NCI-H1105 treated with DMSO at 0.1 percent for 48 hours (cell line): ENCODE data around the gene SIRPD.
A peak's percentile ranks its signal among the peaks of the same experiment; 100 is the strongest.
"Not testable (repeated sequence)": the region's sequence is repeated elsewhere in the genome, so short reads cannot be mapped to it uniquely, and the experiment has no call there.

Experiments used
- DNase-seq: peaks from one replicate; lab custom pipeline; 2025; lab: John Stamatoyannopoulos, UW

The SIRPD gene

DNA sequence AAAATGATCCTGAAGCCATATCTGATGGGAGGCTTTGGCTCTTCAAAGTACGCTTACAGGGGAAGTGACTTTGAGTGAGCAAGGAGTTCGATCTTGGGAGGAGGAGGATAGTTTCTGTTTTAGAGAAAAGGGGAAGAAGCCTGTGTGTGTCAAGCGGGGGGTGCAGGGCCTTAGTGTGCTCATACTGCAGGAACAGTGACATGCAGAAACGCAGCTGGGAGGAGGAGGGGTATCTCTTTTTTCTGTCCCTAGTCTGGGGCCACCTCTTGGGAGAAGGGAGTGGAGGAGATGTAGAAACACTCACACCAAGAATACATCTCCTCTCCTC, 19.8 kb downstream of the SIRPD start:
- no peak for DNase-seq

- no peak for DNase-seq
Measured at GRCh38 chr20:1536893-1537730, 20.4 kb downstream of the SIRPD start.

DNA sequence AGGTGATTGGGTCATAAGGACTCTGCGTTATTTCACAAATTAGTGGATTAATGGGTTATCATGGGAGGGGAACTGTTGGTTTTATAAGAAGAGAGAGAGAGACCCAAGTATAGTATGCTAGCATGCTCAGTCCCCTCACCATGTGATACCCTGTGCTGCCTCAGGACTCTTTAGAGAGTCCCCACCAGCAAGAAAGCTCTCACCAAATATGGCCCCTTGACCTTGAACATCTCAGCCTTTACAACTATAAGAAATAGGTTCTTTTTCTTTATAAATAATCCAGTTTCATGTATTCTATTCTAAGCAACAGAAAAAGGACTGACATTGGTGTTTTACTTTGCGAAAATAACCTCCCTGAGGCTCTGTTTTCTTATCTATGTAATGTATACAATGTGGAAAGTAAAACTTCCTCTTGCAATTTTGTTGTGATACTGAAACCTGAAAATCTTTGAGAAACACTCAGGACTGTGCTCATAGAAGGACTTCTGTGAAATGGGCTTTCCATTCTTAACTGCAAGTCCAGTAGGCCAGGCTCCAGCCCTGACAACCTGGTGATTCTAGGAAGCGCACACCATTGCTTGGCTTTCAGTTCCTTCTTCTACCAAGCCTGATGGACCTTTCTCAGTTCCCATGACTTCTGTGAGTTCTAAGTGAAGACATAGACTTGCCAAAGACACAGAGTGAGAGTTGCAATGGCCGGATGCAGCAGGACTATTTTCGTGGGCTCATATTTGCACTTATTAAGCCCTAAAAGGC, 21.9 kb downstream of the SIRPD start:
- no peak for DNase-seq

DNA sequence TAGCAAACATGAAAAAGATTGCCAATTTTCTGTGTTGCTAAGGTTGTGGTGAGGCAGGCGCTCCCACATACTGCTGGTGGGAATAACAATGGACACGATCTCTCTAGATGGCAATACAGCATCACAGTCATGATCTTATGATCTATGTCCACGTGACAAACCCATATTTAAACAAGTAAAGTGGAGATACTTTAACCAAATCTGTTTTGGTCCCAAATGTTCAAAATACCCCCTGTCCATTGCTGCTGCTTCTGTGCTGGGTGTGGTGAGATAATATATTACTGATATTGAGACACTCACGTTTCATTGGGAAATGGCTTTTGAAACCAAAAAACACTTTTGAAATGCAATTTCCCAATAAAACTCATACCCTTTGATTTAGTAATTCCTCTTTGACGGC, 23.0 kb downstream of the SIRPD start:
- DNase-seq: no peak

GRCh38 chr20:1533059-1533458, 24.4 kb downstream of the SIRPD start:
- no peak for DNase-seq

DNA sequence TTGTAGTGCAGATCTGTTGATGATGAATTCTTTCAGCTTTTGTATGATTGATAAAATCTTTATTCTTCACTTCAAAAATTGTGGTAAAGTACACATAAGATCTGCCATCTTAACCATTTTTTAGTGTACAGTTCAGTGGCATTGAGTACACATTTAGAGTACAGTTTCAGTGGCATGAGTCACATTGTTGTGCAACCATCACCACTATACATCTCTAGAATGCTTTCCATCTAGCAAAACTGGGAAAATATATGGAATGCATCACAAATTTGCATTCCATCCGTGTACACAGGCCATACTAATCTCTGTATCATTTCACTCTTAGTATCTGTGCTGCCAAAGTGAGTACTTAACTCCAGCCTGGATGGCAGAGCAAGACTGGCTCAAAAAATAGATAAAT, 28.7 kb downstream of the SIRPD start:
- DNase-seq: no peak

DNA sequence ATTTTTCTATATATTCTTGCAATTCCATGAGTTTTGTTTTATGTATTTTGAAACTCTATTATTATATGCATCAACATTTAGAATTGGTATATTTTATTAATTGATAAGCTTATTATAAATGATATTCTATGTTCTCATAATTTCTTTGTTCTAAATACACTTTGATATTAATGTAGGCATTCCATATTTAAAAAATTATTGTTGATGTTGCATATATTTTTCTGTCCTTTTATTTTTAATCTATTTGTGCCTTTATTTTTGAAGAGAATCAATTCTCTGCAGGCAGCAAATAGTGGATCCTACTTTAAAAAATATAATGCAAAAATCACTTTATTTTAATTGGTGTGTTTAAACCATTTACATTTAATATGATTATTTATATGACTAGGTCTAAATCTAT, 29.6 kb downstream of the SIRPD start:
- DNase-seq: no peak

DNA sequence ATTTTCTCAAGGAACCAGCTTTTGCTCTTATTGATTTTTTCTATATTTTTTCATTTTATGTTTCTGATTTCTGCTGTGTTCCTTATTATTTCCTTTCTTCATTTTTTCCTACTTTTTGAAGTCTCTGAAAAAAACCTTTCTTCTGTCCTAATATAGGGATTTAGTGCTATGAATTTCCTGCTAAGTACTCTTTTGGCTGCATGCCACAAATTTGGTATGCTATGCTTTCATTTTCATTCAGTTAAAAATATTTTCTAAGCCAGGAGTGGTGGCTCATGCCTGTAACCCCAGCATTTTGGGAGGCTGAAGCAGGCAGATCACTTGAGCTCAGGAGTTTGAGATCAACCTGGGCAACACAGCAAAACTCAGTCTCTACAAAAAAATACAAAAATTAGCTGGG, 30.6 kb downstream of the SIRPD start:
- peak; percentile 30 for DNase-seq

DNA sequence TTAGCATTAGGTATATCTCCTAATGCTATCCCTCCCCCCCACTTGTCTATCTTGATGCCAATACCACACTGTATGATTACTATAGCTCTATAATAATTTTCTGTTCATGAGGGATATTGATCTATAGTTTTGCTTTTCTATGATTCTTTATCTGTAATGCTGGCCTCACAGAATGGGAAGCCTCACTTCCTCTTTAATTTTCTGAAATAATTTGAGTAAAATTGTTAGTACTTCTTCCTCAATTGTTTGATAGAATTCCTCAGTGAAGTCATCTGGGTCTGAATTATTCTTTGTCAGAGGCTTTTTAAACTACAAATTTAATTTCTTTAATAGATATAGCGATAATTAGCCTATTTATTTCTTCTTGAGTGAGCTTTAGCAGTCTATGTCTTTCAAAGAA, 31.2 kb downstream of the SIRPD start:
- DNase-seq: no peak

GRCh38 chr20:1524004-1524403, 33.5 kb downstream of the SIRPD start:
- DNase-seq: peak; percentile 30

DNA sequence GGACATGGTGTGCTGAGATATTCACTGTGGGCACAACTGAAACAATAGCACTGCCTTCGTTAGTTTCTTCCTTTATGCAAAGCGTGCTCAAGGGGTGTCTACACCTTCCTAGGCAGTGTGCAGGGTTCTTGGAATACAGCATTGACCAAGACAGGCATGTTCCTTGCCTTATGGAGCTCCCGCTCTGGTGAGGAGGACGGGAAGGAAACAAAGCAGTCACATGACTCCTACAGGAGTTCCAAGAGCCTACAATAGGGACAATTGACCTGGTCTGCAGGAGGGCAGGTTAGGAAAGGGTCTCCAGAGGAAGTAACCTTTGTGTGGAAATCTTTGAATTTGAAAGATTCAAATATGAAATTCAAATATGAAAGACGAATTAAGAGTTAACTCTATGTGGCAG, 40.5 kb downstream of the SIRPD start:
- no peak for DNase-seq

GRCh38 chr20:1513801-1514200, 43.7 kb downstream of the SIRPD start:
- DNase-seq: no peak

- DNase-seq: peak; percentile 7
Measured at GRCh38 chr20:1509237-1509636, 48.3 kb downstream of the SIRPD start.

GRCh38 chr20:1508574-1508973, 48.9 kb downstream of the SIRPD start:
- DNase-seq: no peak

GRCh38 chr20:1507276-1507675, 50.2 kb downstream of the SIRPD start:
- no peak for DNase-seq

DNA sequence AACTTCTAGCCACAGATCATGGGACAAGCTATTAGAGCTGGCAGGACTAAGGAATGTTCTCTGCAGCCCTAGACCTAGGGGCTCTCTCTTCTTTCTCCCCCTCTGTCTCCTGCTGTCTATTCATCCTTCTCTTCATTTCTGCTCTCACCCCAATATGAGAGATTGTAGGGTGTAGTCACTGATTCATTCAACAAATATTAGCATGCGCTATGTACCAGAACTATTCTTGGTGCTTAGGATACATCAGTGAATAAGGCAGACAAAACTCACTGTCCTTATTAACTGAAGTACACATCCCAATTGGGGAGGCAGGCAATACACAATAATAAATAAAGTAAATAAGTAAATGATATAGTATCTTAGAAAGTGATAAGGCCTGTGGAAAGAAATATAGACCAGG, 51.6 kb downstream of the SIRPD start:
- no peak for DNase-seq

DNA sequence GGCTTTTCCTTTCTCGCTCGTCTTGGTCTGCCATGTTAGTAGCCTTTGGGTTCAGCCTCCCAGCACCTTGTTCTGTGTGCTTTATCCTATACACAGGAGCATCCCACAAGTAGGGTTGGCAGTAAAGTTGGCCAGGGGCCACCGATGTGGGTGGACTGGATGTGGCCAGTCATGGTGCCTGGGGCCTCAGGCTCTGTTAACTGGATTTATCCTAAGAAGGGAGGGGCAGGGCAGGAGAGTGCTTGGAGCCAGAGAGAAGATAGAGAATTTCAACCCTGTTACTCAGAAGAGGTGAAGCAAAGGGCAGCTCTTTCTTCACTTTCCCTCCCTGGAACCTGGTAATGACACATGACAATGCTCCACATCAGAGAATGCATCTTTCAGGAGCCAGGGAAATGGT, 52.1 kb downstream of the SIRPD start:
- no peak for DNase-seq

DNA sequence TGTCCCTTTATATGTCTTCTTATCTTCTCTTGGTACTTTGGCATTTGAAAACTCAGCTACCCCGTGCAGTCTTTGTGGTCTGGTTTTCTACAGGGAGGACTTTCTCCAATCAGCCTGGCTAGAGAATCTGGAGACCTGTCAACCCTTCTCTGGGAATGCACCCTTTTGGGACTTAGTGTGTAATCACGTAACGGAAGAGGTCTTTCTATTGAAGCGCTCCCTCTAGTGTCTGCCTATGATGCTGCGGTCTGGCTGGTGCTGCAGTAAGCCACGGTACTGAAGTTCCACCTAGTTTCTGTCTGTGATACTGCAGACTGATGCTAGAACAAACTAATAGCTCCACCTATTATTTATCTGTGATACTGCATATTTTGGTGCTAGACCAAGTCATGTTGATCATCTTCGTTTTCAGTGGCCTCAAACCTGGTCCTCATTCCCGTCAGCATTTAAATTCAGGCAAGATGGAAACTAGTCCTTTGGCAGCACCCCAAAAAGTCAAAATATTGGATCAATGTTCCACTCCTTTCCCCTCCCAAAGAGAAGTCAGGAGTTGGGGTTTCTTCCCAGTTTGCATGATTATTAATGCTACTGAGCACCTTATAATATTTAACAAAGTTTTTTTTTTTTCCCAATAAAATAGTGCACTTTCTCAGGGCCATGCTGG, 53.8 kb downstream of the SIRPD start:
- DNase-seq: peak; percentile 91

- peak; percentile 12 for DNase-seq
Measured at GRCh38 chr20:1500496-1500895, 57.0 kb downstream of the SIRPD start.

- DNase-seq: no peak
Measured at GRCh38 chr20:1499528-1500420, 57.7 kb downstream of the SIRPD start.

- DNase-seq: not testable (repeated sequence)
Measured at GRCh38 chr20:1497371-1497770, 60.1 kb downstream of the SIRPD start.

- DNase-seq: no peak
Measured at GRCh38 chr20:1496930-1497329, 60.6 kb downstream of the SIRPD start.
